Smooth muscle cell (in vitro differentiated cells): ENCODE measurements around the gene CAPS. TPM values are rescaled to one million over a fixed set of nuclear protein-coding genes. Genes with fewer than 3 reads are reported as not detected.
"Not testable (repeated sequence)": the region's sequence is repeated elsewhere in the genome, so short reads cannot be mapped to it uniquely, and the experiment has no call there.

Experiments used
- DNase-seq: peaks from one replicate; lab custom pipeline; 2025; ENCODE audit not compliant: unreplicated experiment; lab: John Stamatoyannopoulos, UW
- H2AFZ ChIP-seq: fragments of 200-600 bp; sonication (generic); 2 replicates; pipeline ENCODE4 v1.6.0; 2016; ENCODE audit warnings: antibody characterized with exemption, low read depth, mild to moderate bottlenecking
- H3F3A ChIP-seq: fragments of 200-600 bp; sonication (generic); 2 replicates; pipeline ENCODE4 v1.6.0; 2017; ENCODE audit warnings: antibody characterized with exemption, low read depth
- H3K27ac ChIP-seq: fragments of 200-600 bp; sonication (generic); 2 replicates; pipeline ENCODE4 v1.5.1; 2016; ENCODE audit warnings: low read depth, mild to moderate bottlenecking
- H3K27me3 ChIP-seq: fragments of 200-600 bp; sonication (generic); 2 replicates; pipeline ENCODE4 v1.6.1; 2016; ENCODE audit warnings: low read depth, mild to moderate bottlenecking
- H3K36me3 ChIP-seq: fragments of 200-600 bp; sonication (generic); 2 replicates; pipeline ENCODE4 v1.5.1; 2016; ENCODE audit warnings: low read depth
- H3K4me1 ChIP-seq: fragments of 200-600 bp; sonication (generic); 2 replicates; pipeline ENCODE4 v1.5.1; 2016; ENCODE audit warnings: low read depth
- H3K4me2 ChIP-seq: fragments of 200-600 bp; sonication (generic); 2 replicates; pipeline ENCODE4 v1.6.0; 2016; ENCODE audit warnings: mild to moderate bottlenecking
- H3K4me3 ChIP-seq: fragments of 200-600 bp; sonication (generic); 2 replicates; pipeline ENCODE4 v1.5.1; 2016; ENCODE audit warnings: mild to moderate bottlenecking
- H3K79me2 ChIP-seq: fragments of 200-600 bp; sonication (generic); 2 replicates; pipeline ENCODE4 v1.6.0; 2016; ENCODE audit warnings: low read depth, mild to moderate bottlenecking
- H3K9ac ChIP-seq: fragments of 200-600 bp; sonication (generic); 2 replicates; pipeline ENCODE4 v1.6.0; 2016; ENCODE audit warnings: low read depth
- H3K9me3 ChIP-seq: fragments of 200-600 bp; sonication (generic); replicated peaks from 2 replicates; pipeline ENCODE4 v1.5.1; 2016; ENCODE audit warnings: low read depth
- H4K20me1 ChIP-seq: fragments of 200-600 bp; sonication (generic); 2 replicates; pipeline ENCODE4 v1.6.0; 2016; ENCODE audit warnings: low read depth
- CTCF ChIP-seq: fragments of 200-600 bp; sonication (generic); IDR thresholded peaks from 2 replicates; pipeline ENCODE4 v1.5.1; 2017; ENCODE audit warnings: borderline replicate concordance, mild to moderate bottlenecking, antibody characterized with exemption; ENCODE audit not compliant: insufficient read depth, poor library complexity, severe bottlenecking
- WGBS: methylation state at CpG from one replicate; pipeline ENCODE4 v1.1.7; 2016; ENCODE audit warnings: low lambda C conversion rate; 5-methylcytosine and 5-hydroxymethylcytosine counted together
- polyA plus RNA-seq: library from polyadenylated mRNA; unstranded; fragments of >200 nt; fragmentation: Nextera tagmentation; extraction: Ambion mirVana; gene quantifications from 2 replicates; pipeline ENCODE4 v1.2.1, GENCODE V29; 2016
- total RNA-seq: library from RNA; depleted of rRNA; stranded (reverse); fragments of >200 nt; gene quantifications from 2 replicates; pipeline ENCODE4 v1.2.3, GENCODE V29; 2014

CAPS gene
- total and polyA plus RNA-seq, 2 experiments from 2014 or later = 5.1 to 17.3 TPM

GRCh38 chr19:5867201-5868136 lies 46.6 kb upstream of the CAPS start:
- Histone ChIP-seq H3K9me3 (no peaks in the 10 kb centered on the region), H3K79me2 (no peaks in the 10 kb centered on the region), H3K9ac (no peak overlapping the region), H3K27me3 (no peaks in the 10 kb centered on the region), H3K4me3 (no peak overlapping the region), H3K27ac (no peak overlapping the region), H3K36me3 (no peaks in the 10 kb centered on the region), H3K4me1 (no peaks in the 10 kb centered on the region), H3F3A (no peaks in the 10 kb centered on the region), H4K20me1 (no peaks in the 10 kb centered on the region), H3K4me2 (no peak overlapping the region), H2AFZ (no peak overlapping the region)
- 91% methylated on average over 31 of the region's 31 CpGs for WGBS
- no peak for TF ChIP-seq CTCF
- DNase-seq = no peak

- no peak for DNase-seq
- H3K79me2 ChIP-seq = no peaks in the 10 kb centered on the region
- no peak overlapping the region for H3K9ac ChIP-seq
- no peak for TF ChIP-seq CTCF
- H3K4me3 ChIP-seq = no peak overlapping the region
- no peaks in the 10 kb centered on the region for H3K27me3 ChIP-seq
- H4K20me1 ChIP-seq = no peaks in the 10 kb centered on the region
- no peaks in the 10 kb centered on the region for H3K9me3 ChIP-seq
- H3F3A ChIP-seq = no peaks in the 10 kb centered on the region
- H3K36me3 ChIP-seq = no peaks in the 10 kb centered on the region
- no peaks in the 10 kb centered on the region for H3K4me1 ChIP-seq
- no peak overlapping the region for H3K27ac ChIP-seq
- no peak overlapping the region for H3K4me2 ChIP-seq
- no peak overlapping the region for H2AFZ ChIP-seq
- WGBS = 58% methylated on average over 12 of the region's 12 CpGs
Measured at GRCh38 chr19:5870986-5871394, 43.1 kb upstream of the CAPS start.

GRCh38 chr19:5873617-5874199 lies 40.3 kb upstream of the CAPS start:
- no peak overlapping the region for H3K27ac ChIP-seq
- no peaks in the 10 kb centered on the region for H3K9me3 ChIP-seq
- H3K27me3 ChIP-seq = no peaks in the 10 kb centered on the region
- H3K4me3 ChIP-seq = no peak overlapping the region
- no peak overlapping the region for H3K9ac ChIP-seq
- H3K79me2 ChIP-seq = no peaks in the 10 kb centered on the region
- 96% methylated on average over 12 of the region's 12 CpGs for WGBS
- no peaks in the 10 kb centered on the region for H4K20me1 ChIP-seq
- no peak overlapping the region for H3K4me2 ChIP-seq
- no peaks in the 10 kb centered on the region for H3K4me1 ChIP-seq
- no peaks in the 10 kb centered on the region for H3F3A ChIP-seq
- no peaks in the 10 kb centered on the region for H3K36me3 ChIP-seq
- no peak for DNase-seq
- no peak overlapping the region for H2AFZ ChIP-seq
- no peak for TF ChIP-seq CTCF

GRCh38 chr19:5874496-5874895 lies 39.6 kb upstream of the CAPS start:
- H3K4me1 ChIP-seq, DNase-seq, H3K9me3 ChIP-seq, H3K79me2 ChIP-seq, H3K27ac ChIP-seq, H3K4me3 ChIP-seq, H3K4me2 ChIP-seq, H3K36me3 ChIP-seq, H4K20me1 ChIP-seq, H3F3A ChIP-seq, H3K27me3 ChIP-seq, H3K9ac ChIP-seq, H2AFZ ChIP-seq: not testable (repeated sequence)
- whole genome bisulfite sequencing = 64% methylated on average over 7 of the region's 7 CpGs
